ENCODE results near the gene DYNLT2.

DYNLT2 gene

GRCh38 chr6:169751242-169752073 lies at the start of gene DYNLT2, which contains the start of gene ERMARD:
DYNLT2 (minus strand) TSS chr6:169751572; CDS start chr6:169751458, 114 bp downstream.
ERMARD (plus strand) TSS chr6:169751622; CDS start chr6:169751658, 36 bp downstream.
- ChIA-PET CTCF (interaction anchor here (1.7 kb wide), 1 partner anchor 39 kb away, joined by 3 read pairs; no protein-coding TSS in a partner anchor), POLR2A (interaction anchor here (0.8 to 4.8 kb wide), 19 partner anchors 9 to 833 kb away, joined by 3 to 49 read pairs (median 4); partner anchors contain the start of genes C6orf120, PDCD2, PHF10 and PSMB1)
- no peak for TF ChIP-seq HDGF (IDR thresholded peaks at IDR 0.05; ENCODE audit: borderline replicate concordance)
- peak; percentile 89 for TF ChIP-seq L3MBTL2 (conservative IDR thresholded peaks at IDR 0.05)
- no peak for TF ChIP-seq FOXK2 (IDR thresholded peaks at IDR 0.05)
- TF ChIP-seq CTBP1 (IDR thresholded peaks at IDR 0.05; ENCODE audit: borderline replicate concordance) = peak; percentile 61; the same call in 1 of the 2 replicates
- peak; percentile 89 for TF ChIP-seq ELF4 (IDR thresholded peaks at IDR 0.05)
- peak; percentile 73; the same call in 1 of the 2 replicates for TF ChIP-seq LEF1 (IDR thresholded peaks at IDR 0.05; ENCODE audit: borderline replicate concordance)
- TF ChIP-seq FOXM1 (IDR thresholded peaks at IDR 0.05; ENCODE audit: borderline replicate concordance) = no peak
- TF ChIP-seq SUZ12 (IDR thresholded peaks at IDR 0.05) = no peak
- no peak for TF ChIP-seq ARNT (IDR thresholded peaks at IDR 0.05)
- TF ChIP-seq ZNF384 (IDR thresholded peaks at IDR 0.05) = no peak
- TF ChIP-seq PKNOX1 (IDR thresholded peaks at IDR 0.05) = peak; percentile 39
- no peak for TF ChIP-seq FOXA1 (IDR thresholded peaks at IDR 0.05)
- TF ChIP-seq BHLHE40 (IDR thresholded peaks at IDR 0.05; ENCODE audit: borderline replicate concordance) = no peak
- TF ChIP-seq SP1 (IDR thresholded peaks at IDR 0.05) = no peak
- TF ChIP-seq NFRKB (IDR thresholded peaks at IDR 0.05) = no peak
- TF ChIP-seq TARDBP (IDR thresholded peaks at IDR 0.05) = no peak
- DNase-seq (ENCODE audit: extremely low spot score) = peak; percentile 94

- ChIA-PET CTCF (interaction anchor here (1.0 to 2.0 kb wide), 2 partner anchors 10 to 31 kb away, joined by 3 to 6 read pairs; no protein-coding TSS in a partner anchor), POLR2A (interaction anchor here (1.3 kb wide), 1 partner anchor 11 kb away, joined by 3 read pairs; no protein-coding TSS in a partner anchor)
- TF ChIP-seq ARNT (IDR thresholded peaks at IDR 0.05) (no peak), FOXM1 (IDR thresholded peaks at IDR 0.05; ENCODE audit: borderline replicate concordance) (no peak), SUZ12 (IDR thresholded peaks at IDR 0.05) (no peak), ZNF384 (IDR thresholded peaks at IDR 0.05) (no peak), FOXK2 (IDR thresholded peaks at IDR 0.05) (no peak), SP1 (IDR thresholded peaks at IDR 0.05) (no peak), HDGF (IDR thresholded peaks at IDR 0.05; ENCODE audit: borderline replicate concordance) (no peak), NFRKB (IDR thresholded peaks at IDR 0.05) (no peak), BHLHE40 (IDR thresholded peaks at IDR 0.05; ENCODE audit: borderline replicate concordance) (no peak), FOXA1 (IDR thresholded peaks at IDR 0.05) (no peak), ELF4 (IDR thresholded peaks at IDR 0.05) (no peak), L3MBTL2 (conservative IDR thresholded peaks at IDR 0.05) (no peak), LEF1 (IDR thresholded peaks at IDR 0.05; ENCODE audit: borderline replicate concordance) (no peak), CTBP1 (IDR thresholded peaks at IDR 0.05; ENCODE audit: borderline replicate concordance) (no peak)
- DNase-seq (ENCODE audit: extremely low spot score) = no peak
These were observed 49.5 kb upstream of the DYNLT2 start for GRCh38 chr6:169800668-169801395.

DNA sequence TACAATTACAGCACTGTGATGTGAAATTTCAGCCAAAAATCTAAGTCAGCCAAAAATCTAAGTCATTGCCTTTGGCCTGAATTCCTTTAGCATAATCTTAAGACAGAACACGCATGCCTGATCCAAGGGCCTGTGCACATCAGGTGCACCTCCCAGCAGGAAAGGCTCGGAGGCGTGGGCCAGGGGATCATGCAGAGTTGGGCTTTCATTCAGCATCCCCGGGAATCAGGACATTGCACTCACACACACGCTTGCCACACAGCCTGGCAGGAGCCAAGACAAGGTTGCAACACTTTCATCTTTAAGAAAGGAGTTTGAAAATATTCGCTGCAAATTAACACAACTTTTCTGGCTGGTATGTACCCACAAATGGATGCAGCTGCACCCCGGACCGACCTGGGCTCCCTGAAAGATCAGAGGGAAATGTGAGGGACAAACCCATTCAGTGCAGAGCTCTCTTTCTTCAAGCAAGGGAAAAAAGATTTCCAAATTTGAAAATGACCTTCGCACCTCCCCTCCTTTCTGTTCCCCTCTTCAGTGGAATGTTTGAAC lies 48.8 kb upstream of the DYNLT2 start:
- no peak for DNase-seq (ENCODE audit: extremely low spot score)
- TF ChIP-seq NFRKB (IDR thresholded peaks at IDR 0.05) (no peak), L3MBTL2 (conservative IDR thresholded peaks at IDR 0.05) (no peak), ARNT (IDR thresholded peaks at IDR 0.05) (no peak), TARDBP (IDR thresholded peaks at IDR 0.05) (no peak), FOXM1 (IDR thresholded peaks at IDR 0.05; ENCODE audit: borderline replicate concordance) (no peak), HDGF (IDR thresholded peaks at IDR 0.05; ENCODE audit: borderline replicate concordance) (no peak), SUZ12 (IDR thresholded peaks at IDR 0.05) (no peak), FOXK2 (IDR thresholded peaks at IDR 0.05) (no peak), ELF4 (IDR thresholded peaks at IDR 0.05) (no peak), CTBP1 (IDR thresholded peaks at IDR 0.05; ENCODE audit: borderline replicate concordance) (no peak), ZNF384 (IDR thresholded peaks at IDR 0.05) (no peak), FOXA1 (IDR thresholded peaks at IDR 0.05) (no peak), LEF1 (IDR thresholded peaks at IDR 0.05; ENCODE audit: borderline replicate concordance) (no peak), PKNOX1 (IDR thresholded peaks at IDR 0.05) (no peak), BHLHE40 (IDR thresholded peaks at IDR 0.05; ENCODE audit: borderline replicate concordance) (no peak), SP1 (IDR thresholded peaks at IDR 0.05) (no peak)
- POLR2A ChIA-PET = interaction anchor here (1.3 kb wide), 1 partner anchor 10 kb away, joined by 3 read pairs; no protein-coding TSS in a partner anchor
- CTCF ChIA-PET = interaction anchor here (1.0 to 2.0 kb wide), 2 partner anchors 9 to 32 kb away, joined by 3 to 6 read pairs; no protein-coding TSS in a partner anchor

GRCh38 chr6:169799474-169799926 lies 48.1 kb upstream of the DYNLT2 start:
- CTCF ChIA-PET = interaction anchor here (1.8 kb wide), 1 partner anchor 10 kb away, joined by 5 read pairs; no protein-coding TSS in a partner anchor
- TF ChIP-seq ELF4 (IDR thresholded peaks at IDR 0.05) (no peak), L3MBTL2 (conservative IDR thresholded peaks at IDR 0.05) (no peak), HDGF (IDR thresholded peaks at IDR 0.05; ENCODE audit: borderline replicate concordance) (no peak), TARDBP (IDR thresholded peaks at IDR 0.05) (no peak), ARNT (IDR thresholded peaks at IDR 0.05) (no peak), FOXM1 (IDR thresholded peaks at IDR 0.05; ENCODE audit: borderline replicate concordance) (no peak), SUZ12 (IDR thresholded peaks at IDR 0.05) (no peak)
- POLR2A ChIA-PET = no interaction called here
- no peak for DNase-seq (ENCODE audit: extremely low spot score)
